ENCODE measurements around the gene PPP1R36.

PPP1R36 gene

DNA sequence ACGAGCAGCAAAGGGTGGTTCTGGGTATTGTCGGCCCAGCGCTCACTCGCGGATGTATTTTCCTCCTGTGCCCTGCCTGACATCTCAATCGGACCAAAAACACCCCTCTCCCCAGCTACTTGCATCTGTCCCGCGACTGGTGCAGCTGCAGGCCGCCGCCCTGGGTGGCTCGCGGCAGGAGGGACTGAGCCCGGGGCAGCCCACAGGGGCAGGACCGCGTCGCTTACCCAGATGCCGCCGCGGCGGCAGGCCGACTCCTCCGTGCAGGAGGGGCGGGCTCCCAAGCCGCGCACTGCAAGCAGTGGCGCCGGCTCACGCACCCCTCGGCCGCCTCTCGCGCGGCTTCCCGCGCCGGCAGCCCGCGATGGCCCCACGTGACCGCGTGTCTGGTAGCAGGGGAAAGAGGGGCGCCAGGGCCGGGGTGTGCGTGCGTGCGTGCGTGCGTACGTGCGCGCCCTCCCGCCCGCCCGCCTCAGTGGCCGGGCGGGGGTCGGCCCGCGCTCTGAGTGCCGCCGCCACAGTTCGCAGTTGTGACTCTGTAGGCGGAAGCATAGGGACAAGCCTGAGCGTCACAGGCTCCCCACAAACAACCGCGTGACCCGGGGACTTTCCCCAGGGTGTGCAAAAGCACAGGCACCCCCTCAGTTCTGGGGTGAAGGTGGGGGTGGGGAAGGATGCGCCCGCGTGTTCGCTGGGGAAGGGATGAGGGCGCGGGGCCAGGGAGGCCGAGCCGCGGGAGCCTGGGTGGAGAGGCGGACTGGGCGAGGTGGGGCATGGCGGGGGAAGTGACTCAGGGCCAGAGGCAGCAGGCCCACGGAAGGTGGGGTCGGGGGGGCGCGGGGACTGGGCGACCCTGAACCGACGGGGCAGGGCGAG is 46.1 kb upstream of the PPP1R36 start, which contains the start of gene ZBTB25:
TSS of gene ZBTB25 (minus strand) at position 405 of the 876 bp plus-strand sequence. CDS start 13,305 bp downstream, outside the sequence.
- peak; percentile 96 for DNase-seq (ENCODE audit: low read depth)
- TF ChIP-seq, protein P1, sequence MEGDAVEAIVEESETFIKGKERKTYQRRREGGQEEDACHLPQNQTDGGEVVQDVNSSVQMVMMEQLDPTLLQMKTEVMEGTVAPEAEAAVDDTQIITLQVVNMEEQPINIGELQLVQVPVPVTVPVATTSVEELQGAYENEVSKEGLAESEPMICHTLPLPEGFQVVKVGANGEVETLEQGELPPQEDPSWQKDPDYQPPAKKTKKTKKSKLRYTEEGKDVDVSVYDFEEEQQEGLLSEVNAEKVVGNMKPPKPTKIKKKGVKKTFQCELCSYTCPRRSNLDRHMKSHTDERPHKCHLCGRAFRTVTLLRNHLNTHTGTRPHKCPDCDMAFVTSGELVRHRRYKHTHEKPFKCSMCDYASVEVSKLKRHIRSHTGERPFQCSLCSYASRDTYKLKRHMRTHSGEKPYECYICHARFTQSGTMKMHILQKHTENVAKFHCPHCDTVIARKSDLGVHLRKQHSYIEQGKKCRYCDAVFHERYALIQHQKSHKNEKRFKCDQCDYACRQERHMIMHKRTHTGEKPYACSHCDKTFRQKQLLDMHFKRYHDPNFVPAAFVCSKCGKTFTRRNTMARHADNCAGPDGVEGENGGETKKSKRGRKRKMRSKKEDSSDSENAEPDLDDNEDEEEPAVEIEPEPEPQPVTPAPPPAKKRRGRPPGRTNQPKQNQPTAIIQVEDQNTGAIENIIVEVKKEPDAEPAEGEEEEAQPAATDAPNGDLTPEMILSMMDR (conservative IDR thresholded peaks at IDR 0.05; ENCODE audit: low read depth, low read length), result no peak
- H3K4me3 ChIP-seq (ENCODE audit: low read depth, low read length), result peak within 1 kb of the TSS; percentile 88

DNA sequence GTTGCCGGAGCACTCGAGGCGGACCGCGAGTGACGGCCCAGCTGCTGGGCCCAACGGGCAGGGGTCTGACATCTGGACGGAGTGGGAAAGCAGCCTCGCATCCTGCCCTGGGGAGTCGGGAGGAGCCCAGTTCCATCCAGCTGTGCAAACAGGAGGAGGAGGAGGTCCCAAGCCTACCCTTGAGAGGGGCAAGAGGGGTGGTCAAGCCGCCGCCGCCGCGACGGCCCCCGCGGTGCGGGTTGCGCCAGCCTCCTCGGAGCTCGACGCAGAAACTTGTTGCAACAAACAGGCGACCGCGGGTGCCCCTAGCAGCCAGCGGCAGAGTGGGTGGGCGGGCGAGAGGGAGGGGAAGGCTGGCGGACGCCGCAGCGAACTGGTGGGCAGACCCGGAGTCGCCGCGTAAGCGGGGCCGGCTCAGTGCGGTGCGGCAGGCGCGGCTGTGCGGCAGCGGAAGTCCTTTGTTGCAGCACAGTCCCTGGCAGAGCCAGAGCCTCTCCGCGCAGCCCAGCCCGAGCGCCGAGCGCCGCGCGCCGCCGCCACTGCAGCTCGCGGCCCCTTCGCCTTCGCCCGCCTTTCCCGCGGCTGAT is 45.4 kb upstream of the PPP1R36 start, which contains the start of gene ZBTB1:
TSS of gene ZBTB1 (plus strand) at position 461 of the 587 bp plus-strand sequence. CDS start 16,735 bp downstream, outside the sequence.
- peak; percentile 90 for DNase-seq (ENCODE audit: low read depth)
- TF ChIP-seq, protein P1 (conservative IDR thresholded peaks at IDR 0.05; ENCODE audit: low read depth, low read length), result no peak
- H3K4me3 ChIP-seq (ENCODE audit: low read depth, low read length), result peak within 1 kb of the TSS; percentile 88

DNA sequence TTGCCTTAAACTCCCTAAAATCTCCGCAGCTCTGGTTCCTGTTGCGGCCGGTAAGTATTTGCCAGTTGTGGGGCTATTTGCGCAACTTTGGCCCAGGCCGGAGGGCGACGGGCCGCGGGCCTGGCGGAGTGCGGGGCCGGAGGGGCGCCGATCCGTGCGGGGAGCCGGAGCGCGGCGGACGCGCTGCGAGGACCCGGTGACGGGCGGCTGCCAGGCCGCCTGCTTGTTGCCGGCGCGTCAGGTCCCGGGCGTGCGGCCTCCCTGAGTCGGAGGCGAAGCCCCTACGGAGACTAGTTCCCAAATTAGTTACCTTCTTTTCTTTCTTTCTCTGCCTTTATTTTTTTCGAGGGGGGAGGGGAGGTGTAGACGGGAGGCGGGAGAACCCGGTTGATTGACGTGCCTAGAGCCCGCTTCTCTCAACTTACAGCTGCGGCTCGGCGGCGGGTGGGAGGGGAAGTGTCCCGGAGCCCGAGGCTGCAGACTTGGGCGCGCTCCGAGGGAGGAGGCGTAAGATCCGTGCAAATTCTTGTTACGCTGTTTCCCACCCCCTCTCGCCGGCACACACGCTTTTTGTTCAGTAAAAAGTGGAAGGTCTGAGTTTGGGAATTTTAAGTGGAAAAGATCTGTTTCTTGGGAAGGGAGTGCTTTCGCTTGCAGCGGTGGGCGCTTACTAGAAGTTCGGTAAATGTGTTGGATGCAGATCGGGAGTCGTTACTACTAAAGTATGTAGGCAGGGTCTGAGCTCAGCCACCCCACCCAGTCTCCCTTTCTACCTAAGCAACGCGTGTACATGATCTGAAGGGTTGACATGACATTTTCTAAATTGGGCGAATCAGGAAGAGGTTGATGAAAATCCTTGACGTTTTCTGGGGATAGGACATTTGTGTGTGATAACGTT is 44.6 kb upstream of the PPP1R36 start:
- peak overlapping the region; percentile 88 for H3K4me3 ChIP-seq (ENCODE audit: low read depth, low read length)
- TF ChIP-seq, protein P1 (conservative IDR thresholded peaks at IDR 0.05; ENCODE audit: low read depth, low read length), result no peak
- peak; percentile 89 for DNase-seq (ENCODE audit: low read depth)

DNA sequence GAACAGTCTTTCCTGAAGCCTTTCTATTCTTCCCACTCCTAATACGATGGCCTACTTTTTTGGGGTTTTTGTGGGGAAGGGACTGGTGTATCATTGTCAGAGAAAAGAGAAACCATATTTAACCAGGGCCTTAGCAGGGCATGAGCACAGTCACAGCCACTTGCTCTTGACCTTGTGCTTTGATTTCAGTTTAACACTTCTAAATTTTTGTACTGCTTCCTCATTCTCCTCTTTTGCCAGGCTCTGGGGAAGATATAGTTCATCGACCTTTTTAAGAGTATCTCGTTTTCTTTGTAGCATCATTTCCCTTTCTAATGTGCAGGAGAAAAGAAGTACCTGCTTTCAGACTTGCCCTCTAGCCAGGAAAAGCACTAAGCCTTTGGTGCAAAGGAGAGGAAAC is 43.0 kb upstream of the PPP1R36 start:
- no peak for DNase-seq (ENCODE audit: low read depth)
- peak overlapping the region; percentile 37 for H3K4me3 ChIP-seq (ENCODE audit: low read depth, low read length)
- TF ChIP-seq, protein P1 (conservative IDR thresholded peaks at IDR 0.05; ENCODE audit: low read depth, low read length), result no peak

DNA sequence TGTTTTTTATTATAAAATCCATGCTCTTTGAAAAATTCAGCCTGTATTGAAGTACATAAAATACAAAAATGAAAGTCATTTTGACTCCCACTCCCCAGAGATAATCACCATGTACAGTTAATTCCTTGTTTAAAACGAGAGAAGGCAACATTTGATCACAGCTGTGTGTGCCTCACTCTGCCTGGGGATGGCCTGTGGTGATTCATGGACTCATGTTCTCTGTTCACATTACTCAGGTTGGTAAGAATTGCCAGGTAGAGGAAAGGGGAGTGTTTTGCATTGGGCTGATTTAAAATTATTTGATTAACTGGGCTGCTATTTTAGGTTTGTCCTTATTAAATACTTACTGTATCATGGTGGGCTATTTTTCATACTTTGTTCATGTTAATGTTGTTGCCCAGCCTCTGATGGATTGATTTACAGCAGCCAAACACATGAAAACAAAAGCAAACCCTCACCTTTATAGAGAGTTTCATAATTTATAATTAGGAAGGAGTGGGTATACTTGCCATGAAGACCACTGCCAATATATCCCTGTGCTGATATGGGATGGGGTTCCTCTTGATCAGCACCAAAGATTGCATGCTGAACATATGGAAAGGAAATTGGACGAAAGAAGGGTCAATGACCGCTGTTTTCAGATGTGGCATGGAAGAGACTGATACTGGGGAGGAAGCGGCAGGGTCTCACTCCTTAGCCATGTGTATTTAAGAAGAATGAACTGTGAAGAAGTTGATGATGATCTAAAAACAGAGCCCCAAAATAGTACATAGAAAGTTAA is 42.2 kb upstream of the PPP1R36 start:
- peak; percentile 57 for DNase-seq (ENCODE audit: low read depth)
- H3K4me3 ChIP-seq (ENCODE audit: low read depth, low read length), result peak overlapping the region; percentile 11

More for the DNA sequence above, 42.2 kb upstream of the PPP1R36 start:
- TF ChIP-seq, protein P1 (conservative IDR thresholded peaks at IDR 0.05; ENCODE audit: low read depth, low read length), result no peak

All from choroid plexus epithelial cell (primary cell).